ENCODE data around the gene CCL4L2. TPM values are rescaled to one million over a fixed set of nuclear protein-coding genes. Genes with fewer than 3 reads are reported as not detected.
"Not testable (repeated sequence)": the region's sequence is repeated elsewhere in the genome, so short reads cannot be mapped to it uniquely, and the experiment has no call there.

Gene CCL4L2
- polyA plus RNA-seq, 1 experiment, result not detected

- no peak for TF ChIP-seq CTCF (IDR thresholded peaks at IDR 0.05; ENCODE audit: insufficient read depth, low read depth, low read length)
- H3K36me3 ChIP-seq (ENCODE audit: control insufficient read depth, insufficient read depth, low read length), result no peaks in the 10 kb centered on the region
- H3K27me3 ChIP-seq (ENCODE audit: control insufficient read depth, insufficient read depth, low read length), result no peaks in the 10 kb centered on the region; the same call in none of the 2 replicates
- no peak overlapping the region for H3K4me3 ChIP-seq (ENCODE audit: low read depth, low read length)
- POLR2A ChIA-PET, result interaction anchor here (0.8 kb wide), 1 partner anchor 10 kb away, joined by 3 read pairs; no protein-coding TSS in a partner anchor
- CTCF ChIA-PET, result no interaction called here
- no peak for DNase-seq (ENCODE audit: low read depth)
These were observed 17.6 kb upstream of the CCL4L2 start for GRCh38 chr17:36193216-36193775.

DNA sequence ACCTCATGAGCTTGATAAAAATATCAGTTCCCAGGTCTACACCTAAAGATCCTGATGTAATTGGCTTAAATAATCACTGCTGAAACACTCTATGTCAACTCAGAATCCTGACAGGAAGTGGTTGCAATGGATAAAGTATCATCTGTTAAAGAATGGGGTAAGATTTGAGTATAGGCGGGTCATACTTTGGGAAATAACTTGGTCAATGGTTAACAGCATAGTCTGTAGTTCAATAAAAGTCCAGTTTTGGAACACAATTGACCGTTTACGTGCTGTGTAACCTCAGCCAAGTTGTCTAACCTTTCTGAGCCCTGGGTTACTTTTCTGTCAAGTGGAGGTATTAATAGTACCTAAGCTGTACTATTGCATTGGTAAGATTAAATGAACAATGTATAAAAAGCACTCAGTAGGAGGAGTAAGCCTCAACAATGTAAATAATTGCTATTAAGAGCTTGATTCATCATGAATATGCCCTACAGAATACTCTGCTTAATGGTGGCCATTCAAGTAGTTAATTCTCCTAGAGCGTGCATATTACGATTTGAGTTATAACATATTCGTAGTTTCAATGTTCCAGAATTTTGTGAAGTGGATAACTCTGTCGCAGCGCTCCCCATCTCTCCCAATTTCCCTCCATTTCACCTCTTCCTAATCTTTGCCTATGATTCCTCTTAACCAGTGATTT is 16.6 kb upstream of the CCL4L2 start:
- POLR2A ChIA-PET; H3K36me3 ChIP-seq (ENCODE audit: control insufficient read depth, insufficient read depth, low read length); H3K27me3 ChIP-seq (ENCODE audit: control insufficient read depth, insufficient read depth, low read length); CTCF ChIA-PET; DNase-seq (ENCODE audit: low read depth); H3K4me3 ChIP-seq (ENCODE audit: low read depth, low read length): not testable (repeated sequence)

GRCh38 chr17:36194832-36195433 is 15.9 kb upstream of the CCL4L2 start:
- H3K36me3 ChIP-seq (ENCODE audit: control insufficient read depth, insufficient read depth, low read length); DNase-seq (ENCODE audit: low read depth); H3K27me3 ChIP-seq (ENCODE audit: control insufficient read depth, insufficient read depth, low read length); POLR2A ChIA-PET; H3K4me3 ChIP-seq (ENCODE audit: low read depth, low read length); CTCF ChIA-PET: not testable (repeated sequence)

GRCh38 chr17:36195434-36196130 is 15.3 kb upstream of the CCL4L2 start:
- ChIA-PET CTCF (no interaction called here), POLR2A (no interaction called here)
- Histone ChIP-seq H3K4me3 (ENCODE audit: low read depth, low read length) (no peak overlapping the region), H3K27me3 (ENCODE audit: control insufficient read depth, insufficient read depth, low read length) (no peaks in the 10 kb centered on the region; the same call in none of the 2 replicates), H3K36me3 (ENCODE audit: control insufficient read depth, insufficient read depth, low read length) (no peaks in the 10 kb centered on the region)
- TF ChIP-seq CTCF (IDR thresholded peaks at IDR 0.05; ENCODE audit: insufficient read depth, low read depth, low read length), result no peak
- DNase-seq (ENCODE audit: low read depth), result no peak

GRCh38 chr17:36196131-36196486 is 14.8 kb upstream of the CCL4L2 start:
- DNase-seq (ENCODE audit: low read depth), result no peak
- POLR2A ChIA-PET, result no interaction called here
- Histone ChIP-seq H3K4me3 (ENCODE audit: low read depth, low read length) (no peak overlapping the region), H3K27me3 (ENCODE audit: control insufficient read depth, insufficient read depth, low read length) (no peaks in the 10 kb centered on the region; the same call in none of the 2 replicates), H3K36me3 (ENCODE audit: control insufficient read depth, insufficient read depth, low read length) (no peaks in the 10 kb centered on the region)
- TF ChIP-seq CTCF (IDR thresholded peaks at IDR 0.05; ENCODE audit: insufficient read depth, low read depth, low read length), result no peak
- CTCF ChIA-PET, result no interaction called here

- H3K36me3 ChIP-seq (ENCODE audit: control insufficient read depth, insufficient read depth, low read length), result no peaks in the 10 kb centered on the region
- H3K27me3 ChIP-seq (ENCODE audit: control insufficient read depth, insufficient read depth, low read length), result no peaks in the 10 kb centered on the region; the same call in none of the 2 replicates
- ChIA-PET POLR2A (no interaction called here), CTCF (no interaction called here)
- DNase-seq (ENCODE audit: low read depth), result no peak
- H3K4me3 ChIP-seq (ENCODE audit: low read depth, low read length), result no peak overlapping the region
- no peak for TF ChIP-seq CTCF (IDR thresholded peaks at IDR 0.05; ENCODE audit: insufficient read depth, low read depth, low read length)
These were observed 13.5 kb upstream of the CCL4L2 start for GRCh38 chr17:36197387-36197703.
